ENCODE results near the gene SKI. TPM values are rescaled to one million over a fixed set of nuclear protein-coding genes. Genes with fewer than 3 reads are reported as not detected.
"Not testable (repeated sequence)": the region's sequence is repeated elsewhere in the genome, so short reads cannot be mapped to it uniquely, and the experiment has no call there.

The SKI gene
- total RNA-seq, 1 donor from 2014 or later, result 78.9 TPM

DNA sequence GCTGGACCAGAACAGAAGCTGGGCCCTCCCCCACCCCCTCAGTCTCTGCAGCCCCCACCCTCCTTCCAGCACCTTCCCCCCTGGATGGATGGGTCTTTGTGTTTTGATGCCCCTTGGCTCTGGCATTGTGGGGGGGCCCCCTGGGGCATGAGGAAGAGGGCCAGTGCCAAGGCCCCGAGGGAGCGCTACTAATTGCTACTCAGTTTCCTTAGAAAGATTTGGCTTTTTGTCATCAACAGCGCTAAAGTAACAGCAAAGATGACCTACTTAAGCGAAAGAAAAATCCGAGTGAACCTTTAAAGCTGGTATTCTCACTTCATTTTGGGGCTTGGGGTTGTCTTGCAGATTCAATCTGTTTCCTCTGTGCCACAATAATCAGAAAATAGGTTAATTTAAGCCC is 63.5 kb downstream of the SKI start:
- no peak for DNase-seq (ENCODE audit: low spot score)

DNA sequence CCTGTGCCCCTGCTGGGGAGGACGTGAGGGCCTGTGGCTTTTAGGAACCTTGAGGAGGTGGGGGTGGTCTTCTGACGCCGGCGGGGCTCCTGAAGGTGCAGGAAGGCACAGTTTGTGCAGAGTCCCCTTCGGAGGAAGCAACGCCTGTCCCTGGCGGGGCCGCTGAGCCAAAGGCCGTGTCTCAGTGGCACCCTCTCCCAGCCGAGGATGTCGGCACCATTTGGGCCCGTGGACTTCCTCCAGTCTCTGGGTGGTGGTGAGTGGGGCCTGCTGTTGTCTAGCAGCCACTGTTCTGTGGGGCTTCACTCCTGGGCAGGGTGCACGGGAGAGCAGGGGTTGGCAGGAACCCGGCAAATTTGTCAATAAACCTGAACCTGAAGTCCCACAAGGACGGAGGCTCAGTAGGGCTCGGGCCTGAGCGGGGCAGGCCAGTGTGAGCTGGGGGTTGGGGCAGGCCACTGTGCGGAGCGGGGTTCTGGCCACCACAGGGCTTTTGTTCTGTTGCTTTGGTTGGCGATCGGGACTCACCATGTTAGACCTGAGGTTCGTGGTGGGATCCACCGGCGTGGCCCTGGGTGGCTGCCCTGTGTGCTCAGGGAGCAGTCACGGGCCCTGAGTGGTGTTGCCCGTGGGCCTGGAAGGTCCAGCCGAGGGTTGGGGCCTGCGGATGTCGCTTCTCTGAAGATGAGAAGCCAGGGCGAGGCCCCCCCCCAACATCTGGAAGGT is 64.8 kb downstream of the SKI start:
- no peak for DNase-seq (ENCODE audit: low spot score)

DNA sequence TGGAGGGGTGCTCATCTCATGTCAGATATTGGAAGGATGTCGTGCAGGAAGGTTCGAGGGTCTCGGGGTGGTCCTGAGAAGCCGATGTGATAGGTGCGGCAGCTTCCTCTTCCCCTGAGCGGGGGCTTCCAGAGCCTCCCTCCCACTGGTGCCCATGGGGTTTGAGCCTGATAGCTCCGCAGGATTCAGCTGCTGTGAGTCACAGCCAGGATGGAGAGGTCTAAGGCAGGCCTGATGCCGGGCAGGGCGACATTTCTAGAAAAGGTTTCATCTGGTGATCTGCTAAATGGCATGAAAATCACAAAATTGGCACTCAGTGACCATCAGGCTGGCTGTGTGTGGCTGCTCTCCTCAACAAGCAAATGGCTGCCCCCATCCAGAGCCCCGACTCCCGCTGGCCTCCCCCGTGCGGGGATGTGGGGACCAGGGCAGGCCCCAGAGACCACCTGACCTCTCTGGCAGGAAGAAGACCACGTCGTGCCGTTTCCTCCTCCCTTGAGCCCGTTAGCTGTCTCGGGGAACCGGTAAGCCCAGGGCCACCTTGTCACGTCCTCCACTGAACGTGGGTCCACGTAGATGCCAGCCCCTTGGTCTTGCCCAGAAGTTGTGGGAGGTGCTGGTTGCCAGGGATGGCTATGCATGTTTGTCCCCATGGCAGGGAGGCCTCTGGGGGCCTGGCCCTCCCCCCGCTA is 66.1 kb downstream of the SKI start:
- DNase-seq (ENCODE audit: low spot score), result no peak

DNA sequence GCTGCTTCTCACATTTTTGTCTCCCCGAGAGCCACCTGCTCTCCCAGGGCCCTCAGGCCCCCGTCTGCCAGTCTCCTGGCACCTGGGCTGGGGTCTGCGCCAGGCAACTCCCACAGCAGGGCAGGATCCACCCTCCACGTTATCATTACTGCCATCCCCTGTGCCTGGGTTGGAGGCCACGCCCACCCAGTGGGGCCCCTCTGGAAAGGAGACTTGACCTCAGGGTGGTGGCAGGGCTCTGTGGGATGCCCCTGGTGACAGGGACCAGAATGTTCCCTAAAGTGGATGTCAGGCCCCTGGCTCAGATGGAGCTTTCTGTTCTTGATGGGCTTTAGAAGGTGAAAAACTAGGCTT is 66.6 kb downstream of the SKI start:
- no peak for DNase-seq (ENCODE audit: low spot score)

DNA sequence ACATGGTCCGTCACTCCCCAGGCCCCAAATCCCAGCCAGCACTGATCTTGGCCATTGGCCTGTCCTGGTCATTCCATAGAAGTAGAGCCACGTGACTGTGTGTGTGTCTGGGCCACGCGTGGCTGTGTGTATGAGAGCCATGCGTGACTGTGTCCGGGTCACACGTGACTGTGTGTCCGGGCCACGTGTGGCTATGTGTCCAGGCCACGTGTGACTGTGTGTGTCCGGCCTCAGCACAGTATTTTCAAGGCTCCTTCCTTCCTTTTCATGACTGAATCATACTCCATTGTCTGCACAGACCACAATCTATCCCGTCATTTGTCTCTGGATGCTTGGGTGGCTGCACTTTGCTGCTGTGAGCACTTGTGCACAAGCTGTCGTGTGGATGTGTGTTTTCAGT is 67.4 kb downstream of the SKI start:
- no peak for DNase-seq (ENCODE audit: low spot score)

DNA sequence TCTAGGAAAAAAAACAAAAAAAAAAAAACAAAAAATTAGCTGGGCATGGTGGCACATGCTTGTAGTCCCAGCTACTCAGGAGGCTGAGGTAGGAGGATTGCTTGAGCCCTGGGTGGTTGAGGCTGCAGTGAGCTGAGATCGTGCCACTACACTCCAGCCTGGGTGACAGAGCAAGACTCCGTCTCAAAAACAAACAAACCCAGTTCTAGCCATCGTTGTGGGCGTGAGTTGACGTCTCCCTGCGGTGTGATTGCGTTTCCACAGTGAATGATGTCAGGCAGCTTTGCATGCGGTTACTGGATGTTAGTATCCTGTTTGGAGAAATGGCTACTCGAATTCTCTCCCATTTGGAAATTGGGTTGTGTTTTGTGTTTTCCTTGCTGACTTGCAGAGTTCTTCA is 68.1 kb downstream of the SKI start:
- DNase-seq (ENCODE audit: low spot score), result not testable (repeated sequence)

DNA sequence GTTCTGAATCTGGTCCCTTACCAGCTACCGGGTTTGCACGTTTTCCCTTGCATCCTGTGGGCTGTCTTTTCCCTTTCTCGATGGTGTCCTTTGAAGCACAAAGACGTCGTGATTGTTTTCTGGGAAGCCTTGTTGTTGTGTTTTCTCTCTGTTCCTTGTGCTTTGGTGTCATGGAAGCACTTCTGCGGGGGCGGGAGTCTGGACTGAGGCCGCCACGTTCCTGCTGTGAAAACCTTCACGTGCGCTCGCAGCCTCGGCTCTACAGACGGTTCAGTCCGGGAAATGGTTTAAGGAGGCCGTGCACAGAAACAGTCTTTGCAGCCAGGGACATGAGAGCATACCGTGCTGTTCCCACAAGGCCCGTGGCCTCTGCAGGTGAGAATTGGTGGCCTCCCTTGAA is 68.5 kb downstream of the SKI start:
- DNase-seq (ENCODE audit: low spot score), result no peak

DNA sequence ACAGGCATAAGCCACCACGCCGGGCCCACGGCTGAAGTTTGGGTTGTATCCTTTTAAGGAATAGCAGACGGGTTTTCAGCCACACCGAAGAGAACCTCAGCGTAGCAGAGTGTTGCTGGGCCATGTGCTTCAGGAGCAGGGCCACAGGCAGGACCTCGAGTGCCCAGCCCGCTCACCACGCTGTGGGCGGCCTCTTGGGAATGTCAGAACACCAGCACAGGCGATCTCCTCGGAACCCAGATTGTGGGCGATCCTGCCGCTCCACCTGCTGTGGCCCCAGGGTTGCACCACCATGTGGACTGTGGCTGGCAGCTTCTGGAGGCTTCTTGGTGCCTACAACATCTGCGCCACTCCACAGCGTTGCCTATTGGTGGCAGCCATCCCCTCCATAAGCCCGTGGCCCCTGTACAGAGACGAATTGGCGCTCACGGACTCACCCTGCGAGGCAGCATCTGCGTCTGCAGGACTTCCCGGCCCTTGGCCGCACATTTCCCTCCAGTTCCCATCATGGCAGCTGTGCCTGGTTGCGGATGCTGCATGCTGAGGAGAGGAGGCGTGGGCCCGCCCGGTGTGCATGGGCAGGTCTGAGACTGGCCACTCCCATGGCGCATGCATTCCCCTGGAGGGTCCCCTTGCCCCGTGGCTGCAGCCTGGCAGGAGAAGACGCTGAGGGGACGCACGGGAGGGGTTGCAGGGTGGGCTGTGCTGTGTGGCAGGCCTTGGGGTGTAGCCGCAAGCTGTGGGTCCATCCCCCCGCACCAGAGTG is 69.3 kb downstream of the SKI start:
- no peak for DNase-seq (ENCODE audit: low spot score)

DNA sequence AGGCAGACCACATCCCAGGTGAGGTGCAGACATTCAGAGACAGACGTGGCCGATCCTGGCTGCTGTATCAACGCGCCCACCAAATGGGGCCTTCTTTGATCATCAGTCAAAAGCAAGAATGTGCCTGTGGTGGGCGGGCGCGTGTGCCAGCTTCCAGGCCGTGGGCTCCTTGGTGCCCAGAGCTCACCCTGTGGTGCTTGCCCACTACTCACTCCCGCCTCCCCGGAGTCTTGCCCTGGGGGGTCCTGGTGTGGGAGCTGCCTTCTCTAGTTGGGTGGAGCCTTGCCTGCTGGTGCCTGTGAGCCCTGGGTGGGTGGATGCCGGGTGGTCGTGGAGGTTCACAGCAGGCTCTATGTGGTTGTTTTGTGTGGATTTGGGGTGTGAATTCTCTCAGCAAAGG is 70.6 kb downstream of the SKI start:
- DNase-seq (ENCODE audit: low spot score), result no peak

DNA sequence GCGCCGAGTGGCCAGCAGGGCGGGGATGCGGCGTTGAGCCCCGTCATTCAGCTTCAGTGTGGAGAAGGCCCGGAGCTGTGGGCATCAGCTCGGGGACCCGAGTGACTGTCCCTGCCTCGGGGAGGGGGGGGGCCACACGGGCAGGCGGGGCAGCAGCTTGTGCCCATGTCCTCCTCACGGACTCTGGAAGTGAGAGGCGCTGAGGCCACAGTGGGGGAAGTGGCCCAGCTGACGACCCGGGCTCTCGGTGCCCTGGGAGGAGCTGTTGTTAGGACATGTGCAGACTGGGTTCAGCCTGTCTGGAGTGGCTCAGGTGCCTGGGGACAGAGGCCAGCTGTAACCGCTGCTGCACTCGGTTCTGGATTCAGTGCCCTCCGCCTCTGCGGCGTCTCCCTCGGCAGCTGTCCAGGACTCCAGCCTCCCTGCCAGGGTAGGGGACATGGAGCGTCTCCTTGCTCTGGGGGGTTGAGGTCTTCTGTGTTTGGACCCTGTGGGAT is 71.1 kb downstream of the SKI start:
- DNase-seq (ENCODE audit: low spot score), result no peak

DNA sequence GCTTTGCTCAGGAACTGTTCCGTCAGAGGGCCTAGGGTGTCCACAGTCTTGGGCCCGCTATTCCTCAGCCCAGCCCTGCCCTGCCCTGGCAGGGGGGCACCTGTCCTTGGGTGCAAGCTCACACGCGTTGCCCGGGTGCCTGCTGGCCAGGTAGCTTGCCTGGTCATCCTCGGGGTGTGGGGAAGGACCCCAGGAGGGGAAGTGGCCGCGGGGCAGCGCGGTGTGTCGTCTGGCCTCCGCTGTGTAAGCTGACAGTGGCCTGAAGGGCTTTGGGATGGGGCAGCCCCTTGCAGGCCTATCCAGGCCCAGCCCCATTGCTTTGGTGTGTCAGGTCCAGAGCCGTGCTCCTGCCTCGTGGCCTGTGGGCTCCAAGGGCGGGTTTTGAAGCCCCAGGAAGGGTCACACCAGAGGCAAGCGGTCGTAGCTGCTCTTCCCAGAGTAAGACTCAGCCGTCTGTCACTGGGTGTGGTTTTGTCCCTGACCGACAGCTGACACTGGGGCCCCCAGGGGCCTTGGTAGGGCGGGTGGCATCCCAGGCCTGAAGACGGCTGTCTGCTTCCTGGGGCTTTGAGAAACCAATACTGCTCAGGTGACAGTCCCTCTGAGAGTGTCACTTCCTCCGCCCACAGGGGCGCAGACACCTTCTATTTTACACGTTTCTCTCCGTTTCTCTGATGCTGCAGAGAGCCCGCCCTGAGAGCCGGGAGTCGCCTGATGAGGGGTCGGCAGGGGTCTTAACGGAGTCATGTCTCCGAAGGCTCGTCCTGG is 72.1 kb downstream of the SKI start:
- DNase-seq (ENCODE audit: low spot score), result no peak

DNA sequence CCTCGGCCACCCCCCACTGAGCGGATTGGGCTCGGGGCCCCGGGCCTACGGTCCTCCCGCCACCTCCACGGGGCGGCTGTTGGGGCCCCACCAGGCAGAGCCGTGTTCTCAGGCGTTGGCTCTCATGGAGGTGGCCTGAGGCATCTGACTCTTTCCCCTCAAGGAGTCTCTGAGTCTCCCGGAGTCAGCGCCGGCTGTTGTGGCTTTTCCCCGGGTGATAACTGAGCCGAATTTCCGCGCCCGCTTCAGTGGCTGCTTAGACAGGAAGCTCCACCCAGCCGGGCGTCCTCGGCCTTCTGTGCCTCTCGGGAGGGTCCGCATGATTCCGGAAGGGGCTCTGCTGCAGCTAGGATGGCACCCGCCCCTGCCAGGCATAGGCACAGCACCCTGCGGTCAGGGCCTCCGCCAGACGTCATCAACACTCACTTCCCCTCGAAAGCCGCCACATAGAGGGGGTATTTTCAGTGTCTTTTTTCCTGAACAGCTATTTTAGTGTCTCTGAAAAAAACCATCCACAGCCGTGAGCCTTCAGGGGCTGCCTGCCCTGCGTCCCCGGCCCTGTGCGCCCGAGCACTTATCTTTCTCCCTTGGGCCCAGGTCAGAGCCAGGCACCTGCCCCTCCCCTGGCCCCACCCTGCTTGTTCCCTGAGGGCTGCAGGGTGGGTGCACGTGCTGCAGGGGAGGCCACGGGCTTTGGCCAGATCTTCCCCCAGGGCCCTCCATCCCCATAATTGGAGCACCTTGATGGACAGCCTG is 72.9 kb downstream of the SKI start:
- DNase-seq (ENCODE audit: low spot score), result peak; percentile 81

DNA sequence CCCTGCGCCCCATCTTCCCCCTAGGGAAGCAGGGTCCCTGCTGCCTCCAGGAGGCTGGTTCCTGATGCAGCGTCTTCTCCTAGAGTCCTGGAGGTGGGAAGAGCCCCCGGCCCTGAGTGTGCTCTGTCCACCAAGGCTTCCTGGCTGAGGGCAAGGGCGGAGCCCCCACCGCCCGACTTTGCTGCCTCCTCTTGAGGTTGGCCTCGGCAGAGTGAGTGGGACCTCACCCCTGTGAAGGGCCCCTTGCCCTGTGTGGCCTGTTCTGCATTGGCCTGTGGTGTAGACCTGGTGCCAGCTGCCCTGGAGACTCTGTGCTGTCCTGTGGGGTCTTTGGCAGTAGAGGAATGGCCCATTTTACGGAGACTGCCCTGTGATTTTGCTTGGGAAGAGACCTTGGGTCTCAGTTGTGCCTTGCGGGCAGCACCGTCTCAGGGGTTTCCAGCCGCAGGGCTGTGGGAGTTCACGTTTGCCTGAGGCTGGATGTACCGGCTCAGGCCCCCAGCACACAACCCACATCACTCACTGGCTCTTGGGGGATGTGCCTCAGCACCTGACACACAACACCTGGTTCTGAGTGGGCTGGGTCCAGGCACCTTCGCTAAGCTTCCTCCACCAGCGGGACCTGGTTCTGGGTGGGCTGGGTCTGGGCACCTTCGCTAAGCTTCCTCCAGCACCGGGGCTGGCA is 73.6 kb downstream of the SKI start:
- no peak for DNase-seq (ENCODE audit: low spot score)

DNA sequence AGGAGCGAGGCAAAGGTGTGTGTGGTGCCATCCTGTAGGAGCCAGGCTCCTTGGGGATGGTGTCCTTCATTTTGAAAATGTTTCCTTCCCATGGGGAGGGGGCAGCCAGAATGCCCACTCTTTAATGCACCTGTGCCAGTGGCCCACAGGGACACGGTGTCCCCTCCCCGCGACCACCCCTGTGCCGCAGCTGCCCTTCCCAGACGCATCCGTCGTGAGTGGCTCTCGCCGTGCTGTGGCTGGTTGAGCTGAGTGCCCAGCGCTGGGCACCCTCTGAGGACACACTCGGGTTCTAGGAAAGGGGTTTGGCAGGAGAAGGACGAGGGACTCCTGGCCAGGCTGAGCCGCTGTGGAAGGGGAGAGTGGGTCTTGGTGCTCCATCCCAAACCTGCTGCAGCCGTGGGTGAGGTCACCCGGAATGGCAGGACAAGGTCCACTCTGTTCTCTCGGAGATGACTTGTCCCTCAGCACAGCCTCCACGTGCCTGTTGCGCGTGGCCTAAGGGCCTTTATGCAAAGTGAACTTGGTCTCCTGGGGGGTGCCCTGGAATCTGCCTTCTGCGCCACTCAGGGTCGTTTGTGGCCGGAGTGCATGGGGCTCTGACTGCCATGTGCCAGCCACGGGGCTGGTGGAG is 74.3 kb downstream of the SKI start:
- no peak for DNase-seq (ENCODE audit: low spot score)

DNA sequence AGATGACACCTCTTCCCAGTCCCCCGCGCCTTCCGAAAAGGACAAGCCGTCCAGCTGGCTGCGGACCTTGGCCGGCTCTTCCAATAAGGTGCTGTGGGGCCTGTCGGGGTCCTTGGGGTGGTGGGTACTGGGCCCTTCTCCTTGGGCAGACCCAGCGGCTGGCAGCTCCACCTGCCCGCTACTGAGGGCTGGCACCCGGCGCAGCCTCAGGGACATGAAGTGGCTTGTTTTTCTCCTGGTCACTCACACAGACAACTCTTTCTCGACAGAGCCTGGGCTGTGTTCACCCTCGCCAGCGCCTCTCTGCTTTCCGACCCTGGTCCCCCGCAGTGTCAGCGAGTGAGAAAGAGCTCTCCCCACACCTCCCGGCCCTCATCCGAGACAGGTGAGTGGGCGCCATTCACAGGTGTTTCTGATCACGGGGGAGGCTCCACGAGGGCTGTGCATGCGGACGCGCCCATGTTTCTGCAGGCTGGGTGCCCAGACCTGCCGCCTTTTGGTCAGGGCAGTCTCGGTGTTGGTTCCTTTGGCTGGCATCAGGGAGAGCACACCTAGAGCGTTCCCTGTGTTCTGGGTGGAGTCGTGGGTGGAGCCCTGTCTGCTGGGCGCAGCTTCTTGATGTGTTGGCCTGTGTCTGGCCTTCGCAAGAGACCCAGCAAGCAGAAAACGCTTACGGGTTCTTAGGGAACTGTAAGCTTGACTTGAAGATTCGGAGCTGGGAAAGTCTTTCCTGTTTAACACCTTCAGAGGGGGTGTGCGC is 75.1 kb downstream of the SKI start:
- DNase-seq (ENCODE audit: low spot score), result no peak

DNA sequence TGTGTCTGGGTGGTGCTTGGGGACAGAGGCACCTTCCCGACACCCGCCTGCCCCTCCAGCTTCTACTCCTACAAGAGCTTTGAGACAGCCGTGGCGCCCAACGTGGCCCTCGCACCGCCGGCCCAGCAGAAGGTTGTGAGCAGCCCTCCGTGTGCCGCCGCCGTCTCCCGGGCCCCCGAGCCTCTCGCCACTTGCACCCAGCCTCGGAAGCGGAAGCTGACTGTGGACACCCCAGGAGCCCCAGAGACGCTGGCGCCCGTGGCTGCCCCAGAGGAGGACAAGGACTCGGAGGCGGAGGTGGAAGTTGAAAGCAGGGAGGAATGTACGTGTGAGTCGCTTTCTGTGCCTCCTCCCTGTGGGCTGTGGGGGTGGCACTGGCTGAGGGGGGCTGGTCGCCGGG is 75.7 kb downstream of the SKI start:
- no peak for DNase-seq (ENCODE audit: low spot score)

DNA sequence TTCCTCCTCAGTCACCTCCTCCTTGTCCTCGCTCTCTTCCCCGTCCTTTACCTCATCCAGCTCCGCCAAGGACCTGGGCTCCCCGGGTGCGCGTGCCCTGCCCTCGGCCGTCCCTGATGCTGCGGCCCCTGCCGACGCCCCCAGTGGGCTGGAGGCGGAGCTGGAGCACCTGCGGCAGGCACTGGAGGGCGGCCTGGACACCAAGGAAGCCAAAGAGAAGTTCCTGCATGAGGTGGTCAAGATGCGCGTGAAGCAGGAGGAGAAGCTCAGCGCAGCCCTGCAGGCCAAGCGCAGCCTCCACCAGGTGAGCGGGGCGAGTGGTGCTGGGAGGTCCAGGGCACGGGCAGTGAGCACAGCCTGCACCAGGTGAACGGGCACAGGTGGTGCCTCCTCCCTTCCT is 76.2 kb downstream of the SKI start:
- no peak for DNase-seq (ENCODE audit: low spot score)

DNA sequence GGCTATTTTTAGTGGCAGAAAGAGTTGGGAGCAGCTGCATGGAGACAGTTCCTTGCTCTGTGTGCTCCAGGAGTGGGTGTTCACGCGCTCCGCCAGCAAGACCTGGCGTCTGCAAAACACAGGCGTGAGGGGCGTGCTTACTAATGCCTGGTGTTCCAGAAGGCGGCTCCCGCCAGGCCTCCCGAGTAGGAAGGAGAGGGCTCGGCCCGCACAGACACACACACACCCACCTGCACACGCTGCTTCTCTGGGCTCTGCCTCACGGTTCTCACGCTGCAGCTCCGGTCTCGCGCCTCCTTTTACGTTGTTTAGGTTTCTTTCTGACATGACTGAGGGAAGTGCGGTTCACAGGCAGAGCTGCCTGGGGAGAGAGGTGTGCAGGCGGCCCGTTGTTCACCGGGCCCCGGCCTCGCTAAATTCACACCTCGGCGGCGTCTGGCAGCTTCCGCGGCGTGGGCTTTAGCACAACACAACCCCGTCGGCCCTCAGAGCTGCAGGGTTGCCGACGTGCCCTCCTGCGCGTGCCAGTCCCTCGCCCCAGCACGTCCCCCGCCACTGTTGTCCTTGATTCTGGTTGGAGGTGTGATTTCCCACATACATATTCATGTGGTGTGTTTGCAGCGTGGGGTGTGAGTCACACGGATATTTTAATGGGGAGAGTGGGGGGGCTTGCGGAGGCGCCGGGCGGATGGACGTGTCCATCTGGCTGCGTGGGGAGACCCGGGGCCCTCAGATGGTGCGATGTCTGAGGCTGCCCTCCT is 77.0 kb downstream of the SKI start:
- DNase-seq (ENCODE audit: low spot score), result no peak

All from mucosa of gallbladder (tissue), 1 donor.